Measurements from ENCODE around the gene SEMG2.

SEMG2 gene

GRCh38 chr20:45269754-45270270, 48.6 kb downstream of the SEMG2 start:
- in situ Hi-C loops (cut with HindIII; ENCODE audit: low pct_unique_long_range_greater_than_20kb, low sequenced_read_pairs), result no loop called here
- TF ChIP-seq JUND (IDR thresholded peaks at IDR 0.05; ENCODE audit: low read depth), result no peak

More at GRCh38 chr20:45269754-45270270, 48.6 kb downstream of the SEMG2 start:
- DNase-seq (ENCODE audit: low read depth in 1 of 2, low spot score in 1 of 2), result no peak
